Mesendoderm (in vitro differentiated cells): ENCODE measurements around the gene PRDM2.
A peak's percentile ranks its signal among the peaks of the same experiment; 100 is the strongest.

Source experiments
- DNase-seq: peaks from one replicate; pipeline ENCODE4 v3.0.0; 2013
- H2AK5ac ChIP-seq: 2 replicates; pipeline ENCODE4 v1.6.1; 2013; ENCODE audit warnings: low read length, inconsistent platforms
- H2BK120ac ChIP-seq: 2 replicates; pipeline ENCODE4 v1.6.1; 2013; ENCODE audit warnings: low read depth, mild to moderate bottlenecking, low read length, moderate library complexity, mixed read lengths
- H2BK15ac ChIP-seq: replicated peaks from 2 replicates; pipeline ENCODE4 v1.6.1; 2013; ENCODE audit warnings: low read depth, mild to moderate bottlenecking, moderate library complexity
- H2BK5ac ChIP-seq: 2 replicates; pipeline ENCODE4 v1.6.1; 2013; ENCODE audit warnings: low read length, inconsistent platforms
- H3K18ac ChIP-seq: 2 replicates; pipeline ENCODE4 v1.6.1; 2013; ENCODE audit warnings: mild to moderate bottlenecking, low read length, mixed read lengths
- H3K23ac ChIP-seq: one replicate; pipeline ENCODE4 v1.6.1; 2013; ENCODE audit warnings: low read length
- H3K27ac ChIP-seq: 2 replicates; pipeline ENCODE4 v1.5.1; 2013; ENCODE audit warnings: low read depth, mild to moderate bottlenecking, inconsistent platforms, low read length, moderate library complexity
- H3K27me3 ChIP-seq: 2 replicates; pipeline ENCODE4 v1.6.1; 2013; ENCODE audit warnings: low read length, control low read depth, mild to moderate bottlenecking, inconsistent platforms; ENCODE audit not compliant: insufficient read depth, poor library complexity
- H3K36me3 ChIP-seq: 2 replicates; pipeline ENCODE4 v1.6.1; 2013; ENCODE audit warnings: low read length, inconsistent platforms; ENCODE audit not compliant: control insufficient read depth, insufficient read depth
- H3K4ac ChIP-seq: one replicate; pipeline ENCODE4 v1.6.1; 2013; ENCODE audit warnings: low read depth, mild to moderate bottlenecking, low read length, moderate library complexity
- H3K4me1 ChIP-seq: 2 replicates; pipeline ENCODE4 v1.6.1; 2013; ENCODE audit warnings: low read depth, low read length, inconsistent platforms; ENCODE audit not compliant: control insufficient read depth
- H3K4me2 ChIP-seq: 2 replicates; pipeline ENCODE4 v1.6.1; 2013; ENCODE audit warnings: low read length
- H3K4me3 ChIP-seq: 2 replicates; pipeline ENCODE4 v1.5.1; 2013; ENCODE audit warnings: mild to moderate bottlenecking, low read length
- H3K56ac ChIP-seq: one replicate; pipeline ENCODE4 v1.6.1; 2013; ENCODE audit warnings: low read length
- H3K79me1 ChIP-seq: 2 replicates; pipeline ENCODE4 v1.6.1; 2013; ENCODE audit warnings: low read length, inconsistent platforms
- H3K79me2 ChIP-seq: 2 replicates; pipeline ENCODE4 v1.6.1; 2013; ENCODE audit warnings: mild to moderate bottlenecking, low read length; ENCODE audit not compliant: control insufficient read depth, insufficient read depth
- H3K9ac ChIP-seq: 2 replicates; pipeline ENCODE4 v1.6.1; 2013; ENCODE audit warnings: low read length, inconsistent platforms
- H4K5ac ChIP-seq: one replicate; pipeline ENCODE4 v1.6.1; 2013; ENCODE audit warnings: low read length
- H4K8ac ChIP-seq: one replicate; pipeline ENCODE4 v1.6.1; 2013; ENCODE audit warnings: low read depth, mild to moderate bottlenecking, control low read depth, low read length, moderate library complexity
- WGBS: extraction: QIAGEN DNeasy Blood & Tissue Kit; methylation state at CpG from one replicate; pipeline ENCODE4 v1.1.7; 2013; ENCODE audit warnings: low lambda C conversion rate, missing lambda C conversion rate; ENCODE audit not compliant: insufficient coverage; ENCODE audit errors: extremely low coverage; 5-methylcytosine and 5-hydroxymethylcytosine counted together

Gene PRDM2

DNA sequence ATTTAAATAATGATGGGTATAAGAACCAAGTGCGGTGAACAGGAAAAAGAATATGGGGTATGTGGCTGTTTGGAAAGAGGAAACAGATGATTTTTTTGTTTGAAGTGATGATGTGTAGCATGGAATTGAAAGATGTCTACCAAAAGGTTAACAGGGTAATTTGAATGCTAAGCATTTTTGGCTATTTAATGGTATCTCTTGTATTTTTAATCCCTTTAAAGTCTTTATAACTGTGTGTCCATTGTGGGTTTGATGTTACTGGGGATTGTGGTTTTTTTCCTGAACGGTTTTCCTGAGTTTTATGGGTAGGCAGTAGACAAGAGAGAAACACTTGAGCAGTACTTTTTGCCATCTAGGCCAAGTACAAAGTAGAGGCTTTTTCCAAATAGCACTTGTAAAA is 63.2 kb downstream of the PRDM2 start:
- no peak for DNase-seq
- Histone ChIP-seq H2BK120ac (no peak overlapping the region), H4K8ac (no peak overlapping the region), H3K4me2 (no peak overlapping the region), H4K5ac (no peak overlapping the region), H3K79me1 (peaks cover 15% of the 10 kb centered on the region), H2BK5ac (no peak overlapping the region), H2BK15ac (no peak overlapping the region), H3K36me3 (no peaks in the 10 kb centered on the region), H3K4me3 (no peak overlapping the region), H3K18ac (no peak overlapping the region), H3K79me2 (peaks cover 32% of the 10 kb centered on the region), H3K9ac (no peak overlapping the region), H3K56ac (no peak overlapping the region), H2AK5ac (no peak overlapping the region), H3K27ac (no peak overlapping the region), H3K4me1 (no peaks in the 10 kb centered on the region), H3K27me3 (no peaks in the 10 kb centered on the region), H3K4ac (no peak overlapping the region), H3K23ac (no peak overlapping the region)
- 100% methylated on average over 1 of the region's 2 CpGs for WGBS

DNA sequence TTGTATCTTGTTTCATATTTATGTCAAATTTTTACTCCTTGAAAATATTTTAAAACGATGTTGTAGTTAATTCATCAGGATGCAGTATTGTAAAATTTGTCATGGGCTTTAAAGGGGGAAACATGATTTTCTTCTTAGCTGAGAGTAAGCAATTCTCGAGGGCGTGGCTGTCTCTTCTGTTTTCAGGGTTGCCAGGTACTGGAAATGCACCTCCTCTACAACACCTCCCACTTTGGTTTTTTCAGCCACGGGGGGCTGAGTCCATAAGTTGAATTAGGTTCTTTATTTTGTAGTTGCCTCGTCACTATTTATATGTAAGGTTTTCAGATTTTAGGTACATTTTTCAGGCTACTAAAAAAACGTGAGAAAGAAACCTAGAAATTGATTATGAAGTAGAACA is 64.0 kb downstream of the PRDM2 start:
- Histone ChIP-seq H3K27ac (no peak overlapping the region), H3K27me3 (no peaks in the 10 kb centered on the region), H2BK5ac (no peak overlapping the region), H3K79me1 (peaks cover 17% of the 10 kb centered on the region), H3K4me2 (no peak overlapping the region), H3K4me1 (no peaks in the 10 kb centered on the region), H2AK5ac (no peak overlapping the region), H3K79me2 (peaks cover 34% of the 10 kb centered on the region), H3K23ac (no peak overlapping the region), H3K4ac (no peak overlapping the region), H2BK15ac (no peak overlapping the region), H4K5ac (no peak overlapping the region), H3K36me3 (no peaks in the 10 kb centered on the region), H2BK120ac (no peak overlapping the region), H3K4me3 (no peak overlapping the region), H3K18ac (no peak overlapping the region), H3K56ac (no peak overlapping the region), H4K8ac (no peak overlapping the region), H3K9ac (no peak overlapping the region)
- no CpG with 5 or more reads among the region's 6 CpGs for WGBS
- peak; percentile 51 for DNase-seq

DNA sequence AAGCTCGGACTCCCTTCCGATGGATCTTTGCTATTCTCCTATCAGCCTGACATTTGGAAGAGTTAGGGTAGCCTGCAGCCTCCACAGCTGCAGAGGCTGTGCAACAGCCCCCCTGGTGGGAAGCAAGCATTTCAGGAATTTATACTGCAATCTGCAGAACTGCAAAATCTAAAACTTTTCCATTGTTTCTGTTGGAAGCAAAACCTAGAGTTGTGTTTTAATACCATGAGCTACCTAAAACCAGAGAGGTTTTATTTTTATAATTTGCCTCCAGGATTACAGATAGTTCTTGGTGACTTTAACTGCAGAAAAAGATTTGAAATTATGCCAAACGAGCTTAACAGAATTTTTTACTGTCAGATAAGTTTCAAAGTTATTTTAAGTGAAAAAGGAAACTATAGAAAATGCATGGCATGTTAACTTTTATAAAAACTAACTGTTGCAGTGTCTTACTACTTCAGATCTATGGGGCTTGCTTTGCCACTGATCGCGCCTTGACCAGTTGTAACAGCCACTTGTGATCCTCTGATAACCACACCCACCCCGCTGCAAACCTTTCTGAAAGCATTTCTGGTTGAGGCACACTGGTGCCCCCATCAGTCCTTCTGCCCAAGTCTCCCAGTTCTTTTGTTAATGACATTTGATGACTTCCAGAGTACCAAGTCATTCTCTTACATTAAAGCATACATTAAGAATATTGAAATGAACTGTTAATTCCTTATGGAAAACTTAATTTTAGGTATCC is 64.8 kb downstream of the PRDM2 start:
- Histone ChIP-seq H3K4me1 (no peaks in the 10 kb centered on the region), H2AK5ac (no peak overlapping the region), H2BK15ac (no peak overlapping the region), H4K8ac (no peak overlapping the region), H2BK5ac (no peak overlapping the region), H2BK120ac (no peak overlapping the region), H3K27ac (no peak overlapping the region), H3K79me2 (peaks cover 33% of the 10 kb centered on the region), H3K4ac (no peak overlapping the region), H3K4me2 (no peak overlapping the region), H3K79me1 (peaks cover 20% of the 10 kb centered on the region), H3K9ac (no peak overlapping the region), H3K27me3 (no peaks in the 10 kb centered on the region), H3K18ac (no peak overlapping the region), H3K23ac (no peak overlapping the region), H3K36me3 (no peaks in the 10 kb centered on the region), H4K5ac (no peak overlapping the region), H3K56ac (no peak overlapping the region), H3K4me3 (no peak overlapping the region)
- DNase-seq = peak; percentile 89
- WGBS = no CpG with 5 or more reads among the region's 6 CpGs

DNA sequence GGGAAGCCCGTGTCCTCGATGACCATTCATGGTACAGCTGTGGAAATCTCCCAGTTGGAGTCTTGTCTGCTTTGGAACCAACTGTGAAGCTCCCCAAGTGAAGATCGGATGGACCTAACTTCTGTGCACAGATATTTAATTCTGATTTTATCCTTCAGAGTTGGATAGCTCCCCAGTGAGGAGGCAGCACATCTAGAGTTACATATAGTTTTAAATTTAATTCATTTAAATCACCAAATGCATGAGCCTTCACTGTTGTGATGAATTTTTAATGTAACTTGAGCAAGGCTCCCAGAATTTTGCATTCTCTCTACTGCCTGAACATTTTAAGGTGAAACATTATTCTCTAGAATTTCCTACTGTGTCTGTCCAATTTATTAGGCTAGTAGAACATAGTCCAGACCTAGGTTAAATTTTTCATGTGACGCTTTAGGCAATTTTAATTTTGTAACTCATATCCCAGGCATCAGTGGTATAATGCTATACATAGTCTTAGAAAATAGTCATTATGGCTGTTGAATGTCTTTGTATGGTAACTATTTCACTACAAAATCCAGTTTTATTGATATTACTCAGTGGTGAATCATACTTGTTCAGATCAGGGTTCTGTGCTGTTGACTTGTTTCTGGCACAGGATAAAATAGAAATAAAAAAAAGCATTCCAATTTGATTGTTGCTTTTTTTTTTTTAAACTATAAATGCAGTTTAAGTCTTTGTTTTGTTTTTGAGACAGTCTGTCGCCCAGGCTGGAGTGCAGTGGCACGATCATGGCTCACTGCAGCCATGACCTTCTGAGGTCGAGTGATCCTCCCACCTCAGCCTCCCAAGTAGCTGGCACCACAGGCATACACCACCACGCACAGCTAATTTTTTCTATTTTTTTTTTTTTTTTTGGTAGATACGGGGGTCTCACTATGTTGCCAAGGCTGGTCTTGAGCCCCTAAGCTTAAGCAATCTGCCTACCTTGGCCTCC is 66.9 kb downstream of the PRDM2 start:
- H2AK5ac ChIP-seq = no peak overlapping the region
- no peak overlapping the region for H3K4ac ChIP-seq
- no peaks in the 10 kb centered on the region for H3K27me3 ChIP-seq
- no peaks in the 10 kb centered on the region for H3K36me3 ChIP-seq
- no peak overlapping the region for H3K9ac ChIP-seq
- H3K18ac ChIP-seq = no peak overlapping the region
- no peak overlapping the region for H3K23ac ChIP-seq
- H2BK5ac ChIP-seq = no peak overlapping the region
- H3K4me2 ChIP-seq = no peak overlapping the region
- no peaks in the 10 kb centered on the region for H3K4me1 ChIP-seq
- no peak overlapping the region for H2BK120ac ChIP-seq
- H4K8ac ChIP-seq = no peak overlapping the region
- H3K79me1 ChIP-seq = peaks cover 21% of the 10 kb centered on the region
- no peak overlapping the region for H3K27ac ChIP-seq
- no peak overlapping the region for H3K56ac ChIP-seq
- no peak overlapping the region for H2BK15ac ChIP-seq
- H3K4me3 ChIP-seq = no peak overlapping the region
- no peak for DNase-seq
- no CpG with 5 or more reads among the region's 9 CpGs for WGBS
- peaks cover 21% of the 10 kb centered on the region for H3K79me2 ChIP-seq
- no peak overlapping the region for H4K5ac ChIP-seq

DNA sequence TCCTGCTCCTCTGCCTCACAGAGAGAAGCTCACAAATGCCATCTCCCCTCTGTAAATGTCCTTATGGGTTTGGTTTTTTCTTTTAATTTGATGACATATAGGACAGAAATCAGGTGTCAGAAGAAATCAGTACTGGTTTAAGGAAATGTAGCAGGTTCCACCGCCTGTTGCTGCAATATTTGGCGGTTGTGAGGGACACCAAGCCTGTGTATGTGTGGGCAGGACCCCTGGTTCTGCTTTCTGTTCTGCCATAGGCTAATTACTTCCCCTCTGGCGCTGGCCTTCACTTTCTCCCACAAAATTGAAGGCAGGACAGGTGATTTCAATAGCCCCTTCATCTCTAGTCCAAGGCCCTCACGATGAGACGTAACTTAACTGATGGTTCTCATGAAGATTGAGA is 69.2 kb downstream of the PRDM2 start:
- Histone ChIP-seq H4K8ac (no peak overlapping the region), H2BK120ac (no peak overlapping the region), H3K4me3 (no peak overlapping the region), H2AK5ac (no peak overlapping the region), H3K9ac (no peak overlapping the region), H2BK5ac (no peak overlapping the region), H3K4ac (no peak overlapping the region), H3K36me3 (no peaks in the 10 kb centered on the region), H2BK15ac (no peak overlapping the region), H3K27me3 (no peaks in the 10 kb centered on the region), H3K27ac (no peak overlapping the region), H3K56ac (no peak overlapping the region), H3K18ac (no peak overlapping the region), H4K5ac (no peak overlapping the region), H3K79me1 (peaks cover 18% of the 10 kb centered on the region), H3K4me2 (no peak overlapping the region), H3K23ac (no peak overlapping the region), H3K4me1 (no peaks in the 10 kb centered on the region), H3K79me2 (peaks cover 10% of the 10 kb centered on the region)
- no CpG with 5 or more reads among the region's 5 CpGs for WGBS
- DNase-seq = no peak
